Activated CD4-positive, alpha-beta T cell treated with anti-CD3 and anti-CD28 coated beads, Interleukin-2, amount 50 U/mL, for 1 hour (primary cell): ENCODE measurements around the gene A4GNT.

ENCODE experiments used
- DNase-seq: peaks from one replicate; pipeline ENCODE4 v3.0.0-alpha.2; 2020

The A4GNT gene

DNA sequence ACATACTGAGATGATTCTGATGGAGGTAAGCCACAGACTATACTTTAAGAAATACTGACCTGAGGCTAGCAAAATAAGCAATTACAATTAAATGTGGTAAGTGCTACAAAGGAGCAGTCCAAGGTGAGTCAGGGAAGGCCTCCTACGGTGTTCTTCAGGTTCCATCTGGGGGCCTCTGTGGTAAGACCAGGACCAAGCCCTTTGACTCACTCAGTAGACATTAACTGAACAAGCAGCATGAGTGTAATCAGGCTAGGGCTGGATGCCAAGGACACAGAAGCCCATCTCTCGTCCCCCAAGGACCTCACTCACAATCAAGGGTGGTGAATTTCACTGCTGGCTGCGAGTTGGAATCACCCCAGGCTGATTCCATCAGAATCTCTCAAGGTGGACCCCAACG lies 54.1 kb downstream of the A4GNT start:
- no peak for DNase-seq
